ENCODE measurements around the gene SLC25A3. TPM values are rescaled to one million over a fixed set of nuclear protein-coding genes. Genes with fewer than 3 reads are reported as not detected.
"Not testable (repeated sequence)": the region's sequence is repeated elsewhere in the genome, so short reads cannot be mapped to it uniquely, and the experiment has no call there.

Gene SLC25A3
- total and polyA plus RNA-seq, 4 donors = 223 to 400 (median 292) TPM

DNA sequence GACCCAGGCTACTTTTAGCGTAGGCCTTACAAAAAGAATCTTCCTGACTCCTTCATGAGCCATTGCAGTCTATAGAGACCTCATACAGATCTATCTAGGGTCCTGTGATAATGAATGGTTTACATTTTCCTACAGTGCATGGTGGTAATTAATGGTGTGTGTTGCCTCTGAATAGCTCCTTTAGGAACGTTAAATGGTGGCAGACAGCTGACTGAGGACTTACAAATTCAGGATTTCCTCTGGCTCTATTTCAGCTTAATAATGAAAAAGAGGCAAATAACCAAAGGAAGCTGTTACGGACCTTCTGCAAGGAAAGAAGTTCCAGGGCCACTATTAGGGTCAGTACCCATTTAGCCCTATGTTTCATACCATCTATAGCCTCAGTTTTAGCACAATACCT, 46.0 kb downstream of the SLC25A3 start:
- no peak overlapping the region for H3K9ac ChIP-seq (ENCODE audit: low read depth in 1 of 2, low read length in 2 of 2)
- H3K4me1 ChIP-seq (ENCODE audit: control insufficient read depth in 4 of 4, insufficient read depth in 4 of 4, low read length in 3 of 4) = peaks cover 0 to 6% (median 4%) of the 10 kb centered on the region in 4 donors
- TF ChIP-seq FOXA1 (IDR thresholded peaks at IDR 0.05) (no peak), RXRA (IDR thresholded peaks at IDR 0.05) (no peak), NR2F2 (IDR thresholded peaks at IDR 0.05) (no peak), YY1 (IDR thresholded peaks at IDR 0.05) (no peak), HNF4G (IDR thresholded peaks at IDR 0.05) (no peak), TAF1 (conservative IDR thresholded peaks at IDR 0.05) (no peak), SP1 (IDR thresholded peaks at IDR 0.05) (no peak), RAD21 (IDR thresholded peaks at IDR 0.05) (no peak), HNF4A (conservative IDR thresholded peaks at IDR 0.05) (no peak), JUND (IDR thresholded peaks at IDR 0.05) (no peak), GABPA (IDR thresholded peaks at IDR 0.05 in 1 of 2, conservative IDR thresholded peaks at IDR 0.05 in 1 of 2) (no peak), FOXA2 (IDR thresholded peaks at IDR 0.05) (no peak), EGR1 (IDR thresholded peaks at IDR 0.05; ENCODE audit: low read depth in 2 of 2) (no peak)
- TF ChIP-seq, protein P1, sequence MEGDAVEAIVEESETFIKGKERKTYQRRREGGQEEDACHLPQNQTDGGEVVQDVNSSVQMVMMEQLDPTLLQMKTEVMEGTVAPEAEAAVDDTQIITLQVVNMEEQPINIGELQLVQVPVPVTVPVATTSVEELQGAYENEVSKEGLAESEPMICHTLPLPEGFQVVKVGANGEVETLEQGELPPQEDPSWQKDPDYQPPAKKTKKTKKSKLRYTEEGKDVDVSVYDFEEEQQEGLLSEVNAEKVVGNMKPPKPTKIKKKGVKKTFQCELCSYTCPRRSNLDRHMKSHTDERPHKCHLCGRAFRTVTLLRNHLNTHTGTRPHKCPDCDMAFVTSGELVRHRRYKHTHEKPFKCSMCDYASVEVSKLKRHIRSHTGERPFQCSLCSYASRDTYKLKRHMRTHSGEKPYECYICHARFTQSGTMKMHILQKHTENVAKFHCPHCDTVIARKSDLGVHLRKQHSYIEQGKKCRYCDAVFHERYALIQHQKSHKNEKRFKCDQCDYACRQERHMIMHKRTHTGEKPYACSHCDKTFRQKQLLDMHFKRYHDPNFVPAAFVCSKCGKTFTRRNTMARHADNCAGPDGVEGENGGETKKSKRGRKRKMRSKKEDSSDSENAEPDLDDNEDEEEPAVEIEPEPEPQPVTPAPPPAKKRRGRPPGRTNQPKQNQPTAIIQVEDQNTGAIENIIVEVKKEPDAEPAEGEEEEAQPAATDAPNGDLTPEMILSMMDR (IDR thresholded peaks at IDR 0.05; ENCODE audit: low read depth, low read length, missing input control) = no peak
- TF ChIP-seq, protein P2, sequence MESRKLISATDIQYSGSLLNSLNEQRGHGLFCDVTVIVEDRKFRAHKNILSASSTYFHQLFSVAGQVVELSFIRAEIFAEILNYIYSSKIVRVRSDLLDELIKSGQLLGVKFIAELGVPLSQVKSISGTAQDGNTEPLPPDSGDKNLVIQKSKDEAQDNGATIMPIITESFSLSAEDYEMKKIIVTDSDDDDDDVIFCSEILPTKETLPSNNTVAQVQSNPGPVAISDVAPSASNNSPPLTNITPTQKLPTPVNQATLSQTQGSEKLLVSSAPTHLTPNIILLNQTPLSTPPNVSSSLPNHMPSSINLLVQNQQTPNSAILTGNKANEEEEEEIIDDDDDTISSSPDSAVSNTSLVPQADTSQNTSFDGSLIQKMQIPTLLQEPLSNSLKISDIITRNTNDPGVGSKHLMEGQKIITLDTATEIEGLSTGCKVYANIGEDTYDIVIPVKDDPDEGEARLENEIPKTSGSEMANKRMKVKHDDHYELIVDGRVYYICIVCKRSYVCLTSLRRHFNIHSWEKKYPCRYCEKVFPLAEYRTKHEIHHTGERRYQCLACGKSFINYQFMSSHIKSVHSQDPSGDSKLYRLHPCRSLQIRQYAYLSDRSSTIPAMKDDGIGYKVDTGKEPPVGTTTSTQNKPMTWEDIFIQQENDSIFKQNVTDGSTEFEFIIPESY (IDR thresholded peaks at IDR 0.05) = no peak
- TF ChIP-seq, protein P3, sequence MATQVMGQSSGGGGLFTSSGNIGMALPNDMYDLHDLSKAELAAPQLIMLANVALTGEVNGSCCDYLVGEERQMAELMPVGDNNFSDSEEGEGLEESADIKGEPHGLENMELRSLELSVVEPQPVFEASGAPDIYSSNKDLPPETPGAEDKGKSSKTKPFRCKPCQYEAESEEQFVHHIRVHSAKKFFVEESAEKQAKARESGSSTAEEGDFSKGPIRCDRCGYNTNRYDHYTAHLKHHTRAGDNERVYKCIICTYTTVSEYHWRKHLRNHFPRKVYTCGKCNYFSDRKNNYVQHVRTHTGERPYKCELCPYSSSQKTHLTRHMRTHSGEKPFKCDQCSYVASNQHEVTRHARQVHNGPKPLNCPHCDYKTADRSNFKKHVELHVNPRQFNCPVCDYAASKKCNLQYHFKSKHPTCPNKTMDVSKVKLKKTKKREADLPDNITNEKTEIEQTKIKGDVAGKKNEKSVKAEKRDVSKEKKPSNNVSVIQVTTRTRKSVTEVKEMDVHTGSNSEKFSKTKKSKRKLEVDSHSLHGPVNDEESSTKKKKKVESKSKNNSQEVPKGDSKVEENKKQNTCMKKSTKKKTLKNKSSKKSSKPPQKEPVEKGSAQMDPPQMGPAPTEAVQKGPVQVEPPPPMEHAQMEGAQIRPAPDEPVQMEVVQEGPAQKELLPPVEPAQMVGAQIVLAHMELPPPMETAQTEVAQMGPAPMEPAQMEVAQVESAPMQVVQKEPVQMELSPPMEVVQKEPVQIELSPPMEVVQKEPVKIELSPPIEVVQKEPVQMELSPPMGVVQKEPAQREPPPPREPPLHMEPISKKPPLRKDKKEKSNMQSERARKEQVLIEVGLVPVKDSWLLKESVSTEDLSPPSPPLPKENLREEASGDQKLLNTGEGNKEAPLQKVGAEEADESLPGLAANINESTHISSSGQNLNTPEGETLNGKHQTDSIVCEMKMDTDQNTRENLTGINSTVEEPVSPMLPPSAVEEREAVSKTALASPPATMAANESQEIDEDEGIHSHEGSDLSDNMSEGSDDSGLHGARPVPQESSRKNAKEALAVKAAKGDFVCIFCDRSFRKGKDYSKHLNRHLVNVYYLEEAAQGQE (IDR thresholded peaks at IDR 0.05) = no peak
- TF ChIP-seq, protein P4, sequence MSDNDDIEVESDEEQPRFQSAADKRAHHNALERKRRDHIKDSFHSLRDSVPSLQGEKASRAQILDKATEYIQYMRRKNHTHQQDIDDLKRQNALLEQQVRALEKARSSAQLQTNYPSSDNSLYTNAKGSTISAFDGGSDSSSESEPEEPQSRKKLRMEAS (IDR thresholded peaks at IDR 0.05) = no peak
- TF ChIP-seq, protein P5, sequence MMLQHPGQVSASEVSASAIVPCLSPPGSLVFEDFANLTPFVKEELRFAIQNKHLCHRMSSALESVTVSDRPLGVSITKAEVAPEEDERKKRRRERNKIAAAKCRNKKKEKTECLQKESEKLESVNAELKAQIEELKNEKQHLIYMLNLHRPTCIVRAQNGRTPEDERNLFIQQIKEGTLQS (IDR thresholded peaks at IDR 0.05) = no peak
- no peak for DNase-seq (ENCODE audit: low spot score)
- no peaks in the 10 kb centered on the region for H3K36me3 ChIP-seq (ENCODE audit: control insufficient read depth in 4 of 4, insufficient read depth in 3 of 4, low read depth in 1 of 4, low read length in 3 of 4)
- no peaks in the 10 kb centered on the region for H3K9me3 ChIP-seq (ENCODE audit: control insufficient read depth in 4 of 4, low read length in 3 of 4)
- no peak overlapping the region for H3K4me3 ChIP-seq (ENCODE audit: low read depth in 1 of 3, low read length in 3 of 3)
- H3K27ac ChIP-seq (ENCODE audit: low read depth in 1 of 2, low read length in 2 of 2) = no peak overlapping the region
- H3K27me3 ChIP-seq (ENCODE audit: control insufficient read depth in 4 of 4, insufficient read depth in 4 of 4, low read length in 3 of 4) = no peaks in the 10 kb centered on the region
- WGBS = 81% methylated on average over 3 of the region's 3 CpGs

DNA sequence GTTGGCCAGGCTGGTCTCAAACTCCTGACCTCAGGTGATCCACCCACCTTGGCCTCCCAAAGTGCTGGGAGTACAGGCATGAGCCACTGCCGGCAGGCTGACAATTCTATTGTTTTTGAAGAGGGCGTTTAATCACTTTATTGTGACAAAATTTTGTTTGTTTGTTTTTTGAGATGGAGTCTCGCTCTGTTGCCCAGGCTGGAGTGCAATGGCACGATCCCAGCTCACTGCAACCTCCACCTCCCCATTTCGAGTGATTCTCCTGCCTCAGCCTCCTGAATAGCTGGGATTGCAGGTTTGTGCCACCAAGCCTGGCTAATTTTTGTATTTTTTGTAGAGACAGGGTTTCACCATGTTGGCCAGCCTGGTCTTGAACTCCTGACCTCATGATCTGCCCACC, 49.3 kb downstream of the SLC25A3 start:
- peaks cover 0 to 18% (median 10%) of the 10 kb centered on the region in 4 donors for H3K4me1 ChIP-seq (ENCODE audit: control insufficient read depth in 4 of 4, insufficient read depth in 4 of 4, low read length in 3 of 4)
- DNase-seq (ENCODE audit: low spot score); H3K36me3 ChIP-seq (ENCODE audit: control insufficient read depth in 4 of 4, insufficient read depth in 3 of 4, low read depth in 1 of 4, low read length in 3 of 4); H3K27me3 ChIP-seq (ENCODE audit: control insufficient read depth in 4 of 4, insufficient read depth in 4 of 4, low read length in 3 of 4); H3K27ac ChIP-seq (ENCODE audit: low read depth in 1 of 2, low read length in 2 of 2); H3K4me3 ChIP-seq (ENCODE audit: low read depth in 1 of 3, low read length in 3 of 3); H3K9me3 ChIP-seq (ENCODE audit: control insufficient read depth in 4 of 4, low read length in 3 of 4); H3K9ac ChIP-seq (ENCODE audit: low read depth in 1 of 2, low read length in 2 of 2): not testable (repeated sequence)
- 96% methylated on average over 5 of the region's 5 CpGs for WGBS

All from liver (tissue), 9 donors.